Gastrocnemius medialis (tissue), 4 donors: ENCODE data around the gene HSPB6.

Source experiments
- CTCF ChIP-seq, 5 experiments: fragments of 450-650 bp in 3 of 5; fragments of 200-600 bp in 2 of 5; sonication (generic) in 2 of 5; IDR thresholded peaks in 4 of 5; conservative IDR thresholded peaks in 1 of 5; 1 replicate in 4 of 5; 2 replicates in 1 of 5; pipeline ENCODE4 v1.5.1; 2016 to 2019; ENCODE audit warnings: antibody characterized with exemption in 5 of 5, mild to moderate bottlenecking in 3 of 5, moderate library complexity in 3 of 5
- POLR2A ChIP-seq, 2 donors: fragments of 450-650 bp; IDR thresholded peaks; one replicate each; pipeline ENCODE4 v1.6.1; 2017; ENCODE audit warnings: antibody characterized with exemption in 2 of 2, mild to moderate bottlenecking in 2 of 2, moderate library complexity in 2 of 2

DNA sequence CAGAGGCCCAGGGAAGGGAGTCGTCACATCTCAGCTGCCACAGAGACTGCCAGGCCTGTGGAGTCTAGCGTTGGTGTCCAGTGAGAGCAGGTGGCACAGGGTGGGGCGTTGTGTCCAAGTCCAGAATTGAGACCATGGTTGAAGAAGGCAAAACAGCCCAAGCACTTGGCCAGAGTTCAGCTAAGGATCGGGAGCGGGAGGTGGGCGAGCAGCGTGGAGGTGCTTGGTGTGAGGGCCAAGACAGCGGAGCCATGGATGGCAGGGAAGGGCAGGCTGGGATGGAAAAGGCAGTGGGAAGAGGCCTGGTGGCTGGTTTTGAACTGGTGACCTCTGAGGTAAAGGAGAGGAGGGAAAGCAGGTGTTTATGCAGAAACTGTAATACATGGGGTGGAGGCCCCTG lies 22.6 kb downstream of the HSPB6 start:
- TF ChIP-seq CTCF (IDR thresholded peaks at IDR 0.05 in 4 of 5, conservative IDR thresholded peaks at IDR 0.05 in 1 of 5), result no peak
- no peak for TF ChIP-seq POLR2A (IDR thresholded peaks at IDR 0.05)
